A673 (cell line): ENCODE measurements around the gene ITSN1. TPM values are rescaled to one million over a fixed set of nuclear protein-coding genes. Genes with fewer than 3 reads are reported as not detected.

ENCODE experiments used
- BruUV-seq: library from RNA; stranded (reverse); fragments of 400-500 nt; replicated peaks from 2 replicates; lab custom pipeline; 2021; lab: Mats Ljungman, UMichigan
- CTCF ChIA-PET: fragments of 300-600 bp; sonication (Branson Sonifier 250); formaldehyde crosslinking; loops from one replicate; lab custom pipeline; 2022; ENCODE audit warnings: antibody characterized with exemption; lab: Charles Lee
- POLR2A ChIA-PET: fragments of 300-600 bp; sonication (Branson Sonifier 250); formaldehyde crosslinking; loops from one replicate; lab custom pipeline; 2022; ENCODE audit warnings: antibody characterized with exemption; ENCODE audit not compliant: low non-redundant PET; lab: Charles Lee
- DNase-seq: peaks from one replicate; pipeline ENCODE4 v3.0.0-alpha.2; 2015; ENCODE audit warnings: low spot score
- H3K27ac ChIP-seq: fragments of 200-600 bp; sonication (generic); 2 replicates; pipeline ENCODE4 v1.5.1; 2016; ENCODE audit warnings: mixed run types, low read depth, mild to moderate bottlenecking, mixed read lengths, antibody characterized with exemption, low read length; ENCODE audit not compliant: poor library complexity, severe bottlenecking
- H3K27me3 ChIP-seq: fragments of 200-600 bp; sonication (generic); replicated peaks from 2 replicates; pipeline ENCODE4 v1.6.1; 2017; ENCODE audit warnings: mixed run types, low read depth, mild to moderate bottlenecking, mixed read lengths, antibody characterized with exemption, low read length; ENCODE audit not compliant: insufficient read depth, poor library complexity
- H3K36me3 ChIP-seq: fragments of 200-600 bp; sonication (generic); 2 replicates; pipeline ENCODE4 v1.6.1; 2016; ENCODE audit warnings: mixed run types, mild to moderate bottlenecking, mixed read lengths, antibody characterized with exemption, low read length; ENCODE audit not compliant: insufficient read depth, poor library complexity, severe bottlenecking
- H3K4me1 ChIP-seq: fragments of 200-600 bp; sonication (generic); 2 replicates; pipeline ENCODE4 v1.6.1; 2017; ENCODE audit warnings: mixed run types, mild to moderate bottlenecking, mixed read lengths, antibody characterized with exemption, low read length; ENCODE audit not compliant: insufficient read depth, poor library complexity, severe bottlenecking
- H3K4me3 ChIP-seq: fragments of 200-600 bp; sonication (generic); 2 replicates; pipeline ENCODE4 v1.5.1; 2016; ENCODE audit warnings: low read depth, mixed run types, mild to moderate bottlenecking, mixed read lengths, low read length; ENCODE audit not compliant: poor library complexity, severe bottlenecking
- H3K9me3 ChIP-seq: fragments of 200-600 bp; sonication (generic); 2 replicates; pipeline ENCODE4 v1.6.1; 2016; ENCODE audit warnings: mixed run types, low read depth, mild to moderate bottlenecking, mixed read lengths, antibody characterized with exemption, low read length; ENCODE audit not compliant: poor library complexity, severe bottlenecking
- EZH2 ChIP-seq: fragments of 200-600 bp; sonication (generic); IDR thresholded peaks from 2 replicates; pipeline ENCODE4 v1.6.1; 2017; ENCODE audit warnings: borderline replicate concordance, low read depth, mild to moderate bottlenecking, mixed read lengths, antibody characterized with exemption, low read length; ENCODE audit not compliant: poor library complexity, severe bottlenecking
- intact Hi-C: fragments of 100-400 bp; cut with micrococcal nuclease; formaldehyde crosslinking; loops from one replicate; pipeline ENCODE4 v1.10.0; 2022; ENCODE audit not compliant: unreplicated experiment
- total RNA-seq: library from RNA; stranded (reverse); gene quantifications from 2 replicates; pipeline ENCODE4 v1.2.3, GENCODE V29; 2021
- TF ChIP-seq, protein P1 (sequence below): fragments of 300-800, 200-600 bp; sonication (generic); conservative IDR thresholded peaks from 2 replicates; pipeline ENCODE4 v1.5.1; 2017; ENCODE audit warnings: low read depth, mild to moderate bottlenecking, antibody characterized with exemption, low read length, moderate library complexity, mixed read lengths

Gene ITSN1
- total RNA-seq, 1 experiment from 2014 or later = 54.2 TPM

DNA sequence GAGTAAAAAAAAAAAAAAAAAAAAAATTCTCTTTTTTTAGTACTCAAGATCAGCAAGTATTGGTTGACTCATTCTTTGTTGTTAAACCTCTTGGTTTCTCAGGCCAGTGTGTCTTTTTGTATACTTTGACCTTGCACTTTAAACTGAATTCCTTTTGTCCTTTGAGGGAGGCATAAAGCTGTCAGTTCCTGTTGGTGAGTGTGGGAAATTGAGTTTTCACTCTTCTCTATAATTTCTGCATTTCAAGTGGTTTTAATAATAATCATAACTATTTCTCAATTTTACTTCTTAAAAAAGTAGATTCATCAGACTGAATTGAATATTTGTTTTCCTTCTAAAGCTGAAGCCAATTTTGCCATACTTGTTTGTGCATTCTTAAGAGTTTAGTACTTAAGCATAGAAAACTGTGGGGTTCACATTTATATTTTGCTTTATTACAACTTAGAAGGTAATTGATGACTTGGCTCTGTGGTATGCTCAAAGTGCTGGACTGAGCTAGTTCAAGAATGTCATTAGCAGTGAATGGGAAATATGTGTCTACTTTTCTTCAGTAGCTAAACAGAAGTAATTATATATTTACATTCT is 43.4 kb downstream of the ITSN1 start:
- intact Hi-C loops = no loop called here
- BruUV-seq = no TSS peak
- CTCF ChIA-PET = no interaction called here
- Histone ChIP-seq H3K27me3 (no peaks in the 10 kb centered on the region), H3K4me1 (peaks cover 34% of the 10 kb centered on the region), H3K9me3 (no peaks in the 10 kb centered on the region), H3K36me3 (no peaks in the 10 kb centered on the region), H3K4me3 (no peak overlapping the region), H3K27ac (no peak overlapping the region)
- DNase-seq = peak; percentile 25
- POLR2A ChIA-PET = no interaction called here
- TF ChIP-seq EZH2 = no peak
- TF ChIP-seq, protein P1, sequence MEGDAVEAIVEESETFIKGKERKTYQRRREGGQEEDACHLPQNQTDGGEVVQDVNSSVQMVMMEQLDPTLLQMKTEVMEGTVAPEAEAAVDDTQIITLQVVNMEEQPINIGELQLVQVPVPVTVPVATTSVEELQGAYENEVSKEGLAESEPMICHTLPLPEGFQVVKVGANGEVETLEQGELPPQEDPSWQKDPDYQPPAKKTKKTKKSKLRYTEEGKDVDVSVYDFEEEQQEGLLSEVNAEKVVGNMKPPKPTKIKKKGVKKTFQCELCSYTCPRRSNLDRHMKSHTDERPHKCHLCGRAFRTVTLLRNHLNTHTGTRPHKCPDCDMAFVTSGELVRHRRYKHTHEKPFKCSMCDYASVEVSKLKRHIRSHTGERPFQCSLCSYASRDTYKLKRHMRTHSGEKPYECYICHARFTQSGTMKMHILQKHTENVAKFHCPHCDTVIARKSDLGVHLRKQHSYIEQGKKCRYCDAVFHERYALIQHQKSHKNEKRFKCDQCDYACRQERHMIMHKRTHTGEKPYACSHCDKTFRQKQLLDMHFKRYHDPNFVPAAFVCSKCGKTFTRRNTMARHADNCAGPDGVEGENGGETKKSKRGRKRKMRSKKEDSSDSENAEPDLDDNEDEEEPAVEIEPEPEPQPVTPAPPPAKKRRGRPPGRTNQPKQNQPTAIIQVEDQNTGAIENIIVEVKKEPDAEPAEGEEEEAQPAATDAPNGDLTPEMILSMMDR = no peak

DNA sequence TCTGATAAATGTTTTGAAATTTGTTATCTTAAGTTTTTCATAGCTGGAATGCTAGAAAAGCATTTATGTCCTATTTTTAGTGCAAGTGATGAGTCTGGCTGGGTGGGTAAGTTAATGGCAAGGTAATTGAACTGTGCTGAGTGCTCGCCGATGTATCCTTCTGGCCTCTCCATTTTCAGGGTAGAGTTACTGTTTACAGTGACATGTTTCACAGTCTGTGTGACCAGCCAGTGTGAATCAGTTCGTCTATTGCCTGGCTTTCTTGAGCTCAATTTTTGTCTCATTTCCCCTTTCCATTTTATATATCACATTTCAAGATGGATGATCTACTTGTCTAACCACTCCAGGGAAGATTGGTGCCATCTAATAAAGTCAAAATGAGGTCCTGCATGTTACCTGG is 44.1 kb downstream of the ITSN1 start:
- Histone ChIP-seq H3K27me3 (no peaks in the 10 kb centered on the region), H3K4me3 (no peak overlapping the region), H3K4me1 (peaks cover 34% of the 10 kb centered on the region), H3K9me3 (no peaks in the 10 kb centered on the region), H3K36me3 (no peaks in the 10 kb centered on the region), H3K27ac (no peak overlapping the region)
- no peak for DNase-seq
- TF ChIP-seq, protein P1 = no peak
- TF ChIP-seq EZH2 = no peak
- CTCF ChIA-PET = no interaction called here
- intact Hi-C loops = no loop called here
- no TSS peak for BruUV-seq
- POLR2A ChIA-PET = no interaction called here

DNA sequence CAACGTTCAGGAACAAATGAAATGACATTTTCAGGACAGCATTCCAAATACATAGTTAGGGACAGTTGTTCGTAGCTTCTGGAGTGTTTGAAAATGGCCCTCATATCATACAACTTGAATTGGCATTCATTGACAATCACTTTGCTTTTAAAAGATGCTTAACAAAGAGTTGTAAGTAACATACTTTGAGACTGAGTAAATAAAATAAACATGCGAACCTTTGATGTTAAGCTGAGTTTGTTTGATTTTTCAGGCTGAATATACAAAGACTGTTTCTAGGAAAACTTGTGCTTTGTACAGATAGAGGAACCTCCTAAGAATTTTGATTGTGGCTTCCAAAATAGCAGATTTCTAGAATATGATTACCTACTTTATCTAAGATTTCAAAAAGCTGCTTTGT is 45.3 kb downstream of the ITSN1 start:
- no TSS peak for BruUV-seq
- no peak overlapping the region for H3K4me3 ChIP-seq
- no peaks in the 10 kb centered on the region for H3K9me3 ChIP-seq
- ChIA-PET CTCF (no interaction called here), POLR2A (interaction anchor here (0.7 kb wide), 1 partner anchor 66 kb away, joined by 4 read pairs; no protein-coding TSS in a partner anchor)
- peaks cover 34% of the 10 kb centered on the region for H3K4me1 ChIP-seq
- H3K36me3 ChIP-seq = no peaks in the 10 kb centered on the region
- DNase-seq = no peak
- no peak overlapping the region for H3K27ac ChIP-seq
- no peaks in the 10 kb centered on the region for H3K27me3 ChIP-seq
- intact Hi-C loops = no loop called here
- TF ChIP-seq, protein P1 = no peak
- no peak for TF ChIP-seq EZH2
